HG03354 (cell line): ENCODE results near the gene THADA.
A peak's percentile ranks its signal among the peaks of the same experiment; 100 is the strongest.

Source experiments
- ATAC-seq: cut with Tn5 transposase; IDR thresholded peaks from one replicate; pipeline ENCODE4 v1.9.1; 2021; ENCODE audit warnings: mild to moderate bottlenecking; ENCODE audit not compliant: unreplicated experiment, poor library complexity, severe bottlenecking

The THADA gene

GRCh38 chr2:43424262-43425207, 171.3 kb downstream of the THADA start:
- ATAC-seq: no peak

- ATAC-seq: no peak
These were observed 171.9 kb downstream of the THADA start for GRCh38 chr2:43423941-43424261.

- no peak for ATAC-seq
These were observed 174.6 kb downstream of the THADA start for GRCh38 chr2:43421194-43421593.

DNA sequence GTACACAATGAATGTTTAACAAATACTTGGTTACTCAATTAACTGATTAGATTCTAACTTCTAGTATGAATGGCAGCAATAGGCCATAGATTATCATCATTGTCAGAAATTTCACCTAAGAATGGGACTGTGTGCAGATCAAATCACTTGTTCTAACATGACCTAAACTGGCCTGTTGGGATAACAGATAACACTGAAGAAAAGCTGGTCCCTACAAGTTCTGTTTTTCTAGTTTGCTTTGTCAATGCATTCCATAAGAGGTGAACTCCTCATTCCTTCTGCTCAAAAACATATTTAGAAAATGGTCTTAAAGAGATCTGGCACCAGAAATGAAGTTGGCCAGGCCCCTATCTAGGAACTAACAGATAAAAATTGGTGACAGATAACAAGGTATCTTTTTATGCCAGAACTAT, 175.4 kb downstream of the THADA start:
- no peak for ATAC-seq

GRCh38 chr2:43419876-43420275, 176.0 kb downstream of the THADA start:
- ATAC-seq: no peak

- no peak for ATAC-seq
These were observed 176.6 kb downstream of the THADA start for GRCh38 chr2:43419243-43419642.

DNA sequence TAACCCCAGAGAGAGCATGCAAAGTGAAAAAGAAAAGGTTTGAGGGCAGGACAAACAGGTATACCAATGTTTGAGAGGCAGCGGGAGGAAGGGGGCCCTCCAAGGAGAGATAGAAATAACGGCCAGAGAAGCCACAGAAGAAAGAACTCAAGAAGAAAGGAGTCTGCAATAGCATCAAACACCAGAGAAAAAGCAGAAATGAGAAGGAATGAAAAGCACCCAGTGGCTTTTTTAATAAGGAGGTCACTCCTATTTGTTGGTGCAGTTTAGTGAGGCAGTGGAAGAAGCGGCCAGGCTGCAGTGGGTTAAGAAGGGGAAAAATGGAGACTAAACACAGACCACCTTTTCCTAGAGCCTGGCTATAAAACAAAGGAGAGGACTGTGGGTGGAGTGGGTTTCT, 177.2 kb downstream of the THADA start:
- ATAC-seq: no peak

DNA sequence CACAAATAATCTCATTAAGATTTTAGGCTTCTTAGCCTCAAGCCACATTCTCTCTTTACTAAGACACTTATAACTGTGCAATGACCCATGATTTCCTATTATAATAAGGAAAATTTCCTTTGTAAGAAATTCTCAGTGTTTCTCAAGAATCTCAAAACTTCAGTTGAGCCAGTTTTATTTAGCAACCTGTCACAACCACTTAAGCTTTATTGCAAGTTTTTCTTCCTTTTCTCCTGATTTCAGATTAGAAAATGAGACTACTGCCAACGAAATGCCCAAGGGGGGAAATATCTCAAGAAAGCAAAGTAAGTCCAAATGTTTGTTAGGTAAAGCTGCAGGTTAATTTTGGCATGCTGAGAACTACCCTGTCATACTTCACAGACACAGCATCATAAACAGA, 178.5 kb downstream of the THADA start:
- ATAC-seq: no peak

DNA sequence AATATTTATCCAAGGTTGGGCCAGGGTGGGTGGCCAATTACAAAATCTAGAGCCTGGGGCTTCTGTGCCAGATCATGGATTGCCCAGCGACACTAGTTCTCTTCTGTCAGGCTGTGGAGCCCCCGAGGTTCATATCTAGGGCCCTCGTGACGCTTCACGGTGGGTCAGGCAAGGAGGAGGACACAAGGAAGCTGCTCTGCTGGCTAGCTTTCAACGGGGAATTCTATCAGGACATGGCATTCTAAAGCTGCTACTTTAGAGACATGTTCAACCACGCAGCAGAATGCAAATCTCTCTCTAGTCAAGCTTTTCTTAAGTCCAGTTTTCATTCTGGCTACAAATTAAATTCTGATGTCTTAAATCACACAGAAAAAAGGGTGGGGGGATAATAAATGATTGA, 180.2 kb downstream of the THADA start:
- ATAC-seq: no peak

GRCh38 chr2:43414586-43415135, 181.2 kb downstream of the THADA start:
- no peak for ATAC-seq

DNA sequence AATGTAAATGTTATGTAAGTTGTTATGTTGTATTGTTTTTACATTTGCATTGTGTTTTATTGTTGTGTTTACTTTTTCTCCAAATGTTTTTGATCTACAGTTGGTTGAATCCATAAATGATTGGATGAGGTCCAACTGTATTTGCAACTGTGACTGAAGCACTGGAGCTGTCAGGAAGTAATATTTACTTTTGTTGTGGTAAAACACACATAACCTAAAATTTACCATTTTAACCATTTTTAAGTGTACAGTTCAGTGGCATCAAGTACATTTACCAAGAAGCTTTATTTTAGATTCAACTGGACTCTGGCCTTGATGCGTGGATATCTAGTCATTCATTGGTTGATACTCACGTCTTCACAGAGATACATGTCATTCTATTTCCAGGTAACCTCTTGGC, 181.8 kb downstream of the THADA start:
- no peak for ATAC-seq

GRCh38 chr2:43412114-43412753, 183.6 kb downstream of the THADA start:
- no peak for ATAC-seq

- ATAC-seq: no peak
These were observed 185.7 kb downstream of the THADA start for GRCh38 chr2:43410055-43410604.

- ATAC-seq: peak; percentile 70
These were observed 187.3 kb downstream of the THADA start for GRCh38 chr2:43408407-43409160.

- ATAC-seq: peak; percentile 38
These were observed 187.9 kb downstream of the THADA start for GRCh38 chr2:43407935-43408334.

DNA sequence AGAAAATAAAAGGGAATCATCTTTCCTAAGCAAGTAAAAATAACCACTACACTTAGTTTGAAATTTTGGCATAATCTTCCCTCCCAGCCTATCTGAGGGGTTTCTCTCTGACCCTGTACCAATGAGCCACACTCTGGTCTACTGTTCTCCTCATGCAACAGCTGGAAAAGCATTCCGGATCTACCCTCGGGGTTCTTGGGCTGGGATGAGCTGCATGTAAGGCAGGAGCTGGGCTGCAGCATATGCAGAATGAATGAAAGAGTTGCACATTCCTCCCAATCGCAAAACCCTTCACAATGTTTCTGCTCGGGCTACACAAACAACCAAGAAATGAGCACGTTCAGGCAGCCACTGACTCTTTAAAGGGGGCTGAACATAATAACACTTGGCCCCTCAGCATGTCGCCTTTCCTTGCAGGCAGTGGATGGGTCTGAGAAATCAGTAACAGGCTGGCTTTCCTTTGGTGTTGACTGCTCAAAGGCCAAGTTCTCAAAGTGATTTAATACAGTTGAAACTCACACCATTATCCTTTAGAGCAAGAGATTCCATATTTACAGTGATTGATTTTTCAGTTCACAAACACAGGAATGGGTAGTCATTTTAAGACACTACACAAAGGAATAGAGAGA, 189.1 kb downstream of the THADA start:
- ATAC-seq: no peak

DNA sequence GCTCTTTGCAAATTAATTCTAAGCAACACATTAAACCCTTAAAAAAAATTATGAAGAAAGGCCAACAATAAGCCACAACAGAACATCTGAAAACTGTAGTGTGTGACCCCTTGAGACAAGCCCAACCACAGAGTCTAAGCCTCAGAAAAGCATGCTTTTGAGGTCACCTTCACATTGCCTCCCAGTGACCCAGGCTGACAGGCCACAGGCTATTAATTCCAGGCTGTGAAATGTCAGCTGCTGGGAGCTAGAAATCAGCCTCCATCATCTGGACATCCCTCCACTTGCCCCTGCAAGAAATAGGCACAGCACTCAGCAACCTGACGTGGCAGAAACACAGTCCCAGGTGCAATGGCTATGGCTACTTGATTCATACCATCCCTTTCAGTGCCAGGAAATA, 190.0 kb downstream of the THADA start:
- no peak for ATAC-seq

- peak; percentile 50 for ATAC-seq
These were observed 193.3 kb downstream of the THADA start for GRCh38 chr2:43402452-43402937.

GRCh38 chr2:43402002-43402401, 193.8 kb downstream of the THADA start:
- ATAC-seq: peak; percentile 90
